Left ventricle myocardium inferior (tissue), 1 donor: ENCODE measurements around the gene RNF150. TPM values are rescaled to one million over a fixed set of nuclear protein-coding genes. Genes with fewer than 3 reads are reported as not detected.

Source experiments
- DNase-seq: peaks from one replicate; pipeline ENCODE4 v3.0.0-alpha.2; 2020
- H3K27ac ChIP-seq: fragments of 200-600 bp; replicated peaks from 2 replicates; pipeline ENCODE4 v1.8.0; 2021
- H3K27me3 ChIP-seq: fragments of 200-600 bp; 2 replicates; pipeline ENCODE4 v1.8.0; 2021; ENCODE audit warnings: low read depth
- H3K36me3 ChIP-seq: fragments of 200-600 bp; 2 replicates; pipeline ENCODE4 v1.8.0; 2021
- H3K4me1 ChIP-seq: fragments of 200-600 bp; 2 replicates; pipeline ENCODE4 v1.8.0; 2021
- H3K4me3 ChIP-seq: fragments of 200-600 bp; 2 replicates; pipeline ENCODE4 v1.8.0; 2021; ENCODE audit warnings: mild to moderate bottlenecking, moderate library complexity
- H3K9me3 ChIP-seq: fragments of 200-600 bp; replicated peaks from 2 replicates; pipeline ENCODE4 v1.8.0; 2021
- intact Hi-C: fragments of 100-400 bp; cut with micrococcal nuclease; formaldehyde crosslinking; loops from one replicate; pipeline ENCODE4 v1.11.0; 2022
- total RNA-seq: library from RNA; stranded (reverse); fragmentation: NEBNext Ultra II Directional; extraction: Animal tissue kit (Norgen Biotek cat#: 25700); gene quantifications from one replicate; pipeline ENCODE4 v1.2.1, GENCODE V29; 2021
- TF ChIP-seq, protein P1 (sequence below): fragments of 200-600 bp; IDR thresholded peaks from 2 replicates; pipeline ENCODE4 v1.8.0; 2021; ENCODE audit warnings: antibody characterized with exemption, mild to moderate bottlenecking, borderline replicate concordance
- donor health status: DM: no; HTN: yes; CAD: no; lungs with severe emphysema.

Gene RNF150
- total RNA-seq, 1 donor from 2014 or later = 68.0 TPM

DNA sequence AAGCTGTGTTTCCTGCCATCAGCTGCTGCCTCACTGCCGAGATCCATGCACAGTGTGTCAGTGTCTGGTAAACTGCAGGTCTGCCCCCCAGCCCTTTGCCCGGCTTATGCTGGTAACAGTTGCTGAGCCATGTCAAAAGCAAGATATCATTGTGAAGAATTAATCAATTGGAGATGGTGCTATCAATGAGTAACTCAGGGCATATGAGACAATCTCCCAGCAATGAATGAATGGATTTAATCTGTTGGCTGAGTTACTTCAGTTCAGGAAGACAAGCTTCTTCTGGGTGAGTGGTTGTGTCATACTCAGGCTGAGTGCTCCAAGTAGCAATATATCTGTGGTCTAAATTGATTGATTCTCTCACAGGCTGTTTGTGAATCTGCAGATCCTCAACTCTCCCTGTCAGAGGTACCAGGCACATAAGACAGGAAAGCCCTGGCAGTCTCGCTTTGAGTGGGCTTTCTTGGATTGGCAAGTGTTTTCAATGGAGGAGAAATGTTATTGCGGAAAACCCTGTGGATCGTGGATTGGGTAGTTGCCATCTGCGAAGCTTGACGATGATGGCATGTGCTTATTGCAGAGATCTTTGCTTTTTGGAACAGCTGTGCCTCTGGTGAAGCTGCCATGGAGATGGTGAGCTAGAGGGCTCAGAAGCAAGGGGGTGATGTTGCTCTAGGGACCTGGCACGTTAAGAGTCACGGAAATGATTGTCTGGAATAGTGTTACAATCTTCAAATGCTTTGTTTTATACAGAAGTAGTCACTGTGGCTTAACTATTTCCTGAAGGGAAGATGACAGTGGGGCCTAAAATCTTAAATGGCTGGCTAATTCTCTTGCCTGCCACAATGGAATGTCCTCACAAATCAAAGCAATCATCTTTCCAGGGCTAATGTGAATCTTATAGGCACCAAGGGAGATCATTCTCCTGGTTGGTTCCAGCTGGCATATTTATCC, 229.5 kb downstream of the RNF150 start:
- H3K27ac ChIP-seq = no peak overlapping the region
- intact Hi-C loops = no loop called here
- TF ChIP-seq, protein P1, sequence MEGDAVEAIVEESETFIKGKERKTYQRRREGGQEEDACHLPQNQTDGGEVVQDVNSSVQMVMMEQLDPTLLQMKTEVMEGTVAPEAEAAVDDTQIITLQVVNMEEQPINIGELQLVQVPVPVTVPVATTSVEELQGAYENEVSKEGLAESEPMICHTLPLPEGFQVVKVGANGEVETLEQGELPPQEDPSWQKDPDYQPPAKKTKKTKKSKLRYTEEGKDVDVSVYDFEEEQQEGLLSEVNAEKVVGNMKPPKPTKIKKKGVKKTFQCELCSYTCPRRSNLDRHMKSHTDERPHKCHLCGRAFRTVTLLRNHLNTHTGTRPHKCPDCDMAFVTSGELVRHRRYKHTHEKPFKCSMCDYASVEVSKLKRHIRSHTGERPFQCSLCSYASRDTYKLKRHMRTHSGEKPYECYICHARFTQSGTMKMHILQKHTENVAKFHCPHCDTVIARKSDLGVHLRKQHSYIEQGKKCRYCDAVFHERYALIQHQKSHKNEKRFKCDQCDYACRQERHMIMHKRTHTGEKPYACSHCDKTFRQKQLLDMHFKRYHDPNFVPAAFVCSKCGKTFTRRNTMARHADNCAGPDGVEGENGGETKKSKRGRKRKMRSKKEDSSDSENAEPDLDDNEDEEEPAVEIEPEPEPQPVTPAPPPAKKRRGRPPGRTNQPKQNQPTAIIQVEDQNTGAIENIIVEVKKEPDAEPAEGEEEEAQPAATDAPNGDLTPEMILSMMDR = no peak
- no peaks in the 10 kb centered on the region for H3K36me3 ChIP-seq
- H3K4me1 ChIP-seq = peaks cover 45% of the 10 kb centered on the region
- H3K4me3 ChIP-seq = no peak overlapping the region
- H3K9me3 ChIP-seq = no peaks in the 10 kb centered on the region
- DNase-seq = no peak
- no peaks in the 10 kb centered on the region for H3K27me3 ChIP-seq

DNA sequence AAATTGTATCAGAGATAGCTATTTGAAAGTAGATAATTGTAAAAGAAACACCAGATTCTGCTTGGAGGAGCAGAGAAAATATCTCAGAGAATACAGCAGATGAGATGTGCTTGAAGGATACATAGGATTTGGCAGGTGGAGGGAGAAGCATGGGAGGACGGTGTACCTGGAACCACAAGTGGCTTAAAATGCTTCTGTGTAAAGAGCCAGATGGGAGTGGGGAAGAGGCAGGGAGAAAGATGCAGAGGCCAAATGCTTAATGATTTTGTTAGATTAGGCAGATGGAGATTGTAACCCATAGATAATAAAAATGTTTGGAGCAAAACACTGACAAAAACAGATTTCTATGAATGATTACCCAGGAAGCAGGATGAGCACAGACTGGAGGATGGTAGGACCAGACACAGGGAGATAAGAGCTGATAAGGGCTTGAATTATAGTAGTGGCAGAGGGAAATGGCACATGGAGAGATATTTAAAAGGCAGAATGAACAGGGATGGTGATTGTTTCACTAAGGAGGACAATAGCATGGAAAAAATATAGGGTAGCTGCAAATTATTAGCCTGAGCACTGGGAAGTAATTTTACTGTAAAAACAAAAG, 231.4 kb downstream of the RNF150 start:
- intact Hi-C loops = no loop called here
- H3K27ac ChIP-seq = no peak overlapping the region
- H3K27me3 ChIP-seq = no peaks in the 10 kb centered on the region
- TF ChIP-seq, protein P1 = no peak
- no peak overlapping the region for H3K4me3 ChIP-seq
- DNase-seq = no peak
- H3K36me3 ChIP-seq = no peaks in the 10 kb centered on the region
- H3K9me3 ChIP-seq = no peaks in the 10 kb centered on the region
- peaks cover 34% of the 10 kb centered on the region for H3K4me1 ChIP-seq

DNA sequence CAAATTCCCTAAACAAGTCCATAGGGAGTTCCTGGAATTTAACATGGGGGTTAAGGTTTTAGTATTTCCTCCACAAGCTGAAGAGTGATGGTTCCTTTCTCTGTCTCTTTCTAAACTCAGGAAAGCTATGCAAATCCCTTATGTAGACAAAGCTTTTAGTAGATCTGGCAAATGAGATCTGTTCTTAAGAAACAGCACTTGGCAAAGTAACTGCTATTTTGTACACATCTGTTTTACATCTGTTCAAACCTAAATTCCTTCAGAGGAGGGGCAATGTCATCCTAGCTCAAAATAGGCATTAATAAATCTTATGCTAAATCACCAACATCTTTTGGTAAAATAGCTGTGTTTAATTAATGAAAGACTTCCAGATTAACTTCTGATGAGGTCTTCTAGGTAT, 239.3 kb downstream of the RNF150 start:
- no peak for DNase-seq
- Histone ChIP-seq H3K4me3 (no peak overlapping the region), H3K36me3 (no peaks in the 10 kb centered on the region), H3K4me1 (peaks cover 28% of the 10 kb centered on the region), H3K27ac (peak overlapping the region; percentile 9), H3K27me3 (no peaks in the 10 kb centered on the region), H3K9me3 (no peaks in the 10 kb centered on the region)
- intact Hi-C loops = no loop called here
- TF ChIP-seq, protein P1 = no peak

DNA sequence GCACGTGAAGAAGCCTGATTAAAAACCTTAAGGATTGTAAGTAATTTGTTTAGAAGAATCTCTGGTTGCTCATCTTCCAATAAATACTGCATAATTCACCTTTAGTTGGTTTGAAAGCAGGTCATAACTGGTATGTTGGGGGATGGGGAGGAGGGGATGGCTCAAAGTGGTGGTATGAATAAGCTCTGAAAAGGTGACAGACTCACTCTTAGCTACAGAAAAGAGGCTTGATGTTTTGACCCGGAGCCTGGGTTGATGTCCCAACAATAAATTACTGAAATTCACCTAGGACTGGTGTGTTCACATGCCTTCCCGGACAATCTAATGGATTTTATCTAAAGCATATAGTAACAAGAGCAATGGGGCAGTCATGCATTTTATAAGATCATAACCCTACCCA, 245.2 kb downstream of the RNF150 start:
- H3K36me3 ChIP-seq = no peaks in the 10 kb centered on the region
- peaks cover 8% of the 10 kb centered on the region for H3K9me3 ChIP-seq
- H3K4me1 ChIP-seq = peaks cover 34% of the 10 kb centered on the region
- intact Hi-C loops = no loop called here
- TF ChIP-seq, protein P1 = no peak
- DNase-seq = no peak
- H3K27ac ChIP-seq = peak overlapping the region; percentile 77
- H3K4me3 ChIP-seq = no peak overlapping the region
- no peaks in the 10 kb centered on the region for H3K27me3 ChIP-seq

DNA sequence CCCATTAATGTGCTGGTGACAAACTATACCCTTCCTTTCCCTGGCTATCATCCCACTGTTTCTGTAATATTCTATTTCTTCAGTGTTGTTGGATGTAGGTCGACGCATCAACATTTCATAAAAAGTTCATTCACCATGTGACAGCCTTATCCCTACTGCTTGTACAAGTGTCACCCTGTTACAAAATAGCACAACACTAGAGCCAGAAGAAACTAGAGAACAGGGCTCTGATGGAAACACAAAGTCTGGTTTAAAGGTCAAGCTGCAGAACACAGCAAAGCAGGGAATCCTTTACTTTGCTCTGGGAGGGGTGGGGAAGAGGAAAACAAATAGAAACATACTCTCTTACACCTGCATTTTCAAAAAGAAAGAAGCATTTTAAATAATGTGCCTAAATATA, 245.8 kb downstream of the RNF150 start:
- H3K27ac ChIP-seq = peak overlapping the region; percentile 77
- H3K4me1 ChIP-seq = peaks cover 34% of the 10 kb centered on the region
- H3K4me3 ChIP-seq = no peak overlapping the region
- no peak for DNase-seq
- H3K36me3 ChIP-seq = no peaks in the 10 kb centered on the region
- intact Hi-C loops = no loop called here
- TF ChIP-seq, protein P1 = no peak
- peaks cover 8% of the 10 kb centered on the region for H3K9me3 ChIP-seq
- H3K27me3 ChIP-seq = no peaks in the 10 kb centered on the region
